ENCODE data around the gene CNDP1.

CNDP1 gene

GRCh38 chr18:74562131-74562730 is 27.9 kb downstream of the CNDP1 start (continued):
- TF ChIP-seq SCRT1 (tag by site-specific recombination; IDR thresholded peaks at IDR 0.05; ENCODE audit: borderline replicate concordance) (no peak), RBAK (tag by site-specific recombination; IDR thresholded peaks at IDR 0.05) (no peak), ZNF24 (tag by site-specific recombination; IDR thresholded peaks at IDR 0.05) (no peak), ZNF292 (tag by site-specific recombination; IDR thresholded peaks at IDR 0.05; ENCODE audit: borderline replicate concordance, low read depth) (no peak)
- TF ChIP-seq, protein P1, sequence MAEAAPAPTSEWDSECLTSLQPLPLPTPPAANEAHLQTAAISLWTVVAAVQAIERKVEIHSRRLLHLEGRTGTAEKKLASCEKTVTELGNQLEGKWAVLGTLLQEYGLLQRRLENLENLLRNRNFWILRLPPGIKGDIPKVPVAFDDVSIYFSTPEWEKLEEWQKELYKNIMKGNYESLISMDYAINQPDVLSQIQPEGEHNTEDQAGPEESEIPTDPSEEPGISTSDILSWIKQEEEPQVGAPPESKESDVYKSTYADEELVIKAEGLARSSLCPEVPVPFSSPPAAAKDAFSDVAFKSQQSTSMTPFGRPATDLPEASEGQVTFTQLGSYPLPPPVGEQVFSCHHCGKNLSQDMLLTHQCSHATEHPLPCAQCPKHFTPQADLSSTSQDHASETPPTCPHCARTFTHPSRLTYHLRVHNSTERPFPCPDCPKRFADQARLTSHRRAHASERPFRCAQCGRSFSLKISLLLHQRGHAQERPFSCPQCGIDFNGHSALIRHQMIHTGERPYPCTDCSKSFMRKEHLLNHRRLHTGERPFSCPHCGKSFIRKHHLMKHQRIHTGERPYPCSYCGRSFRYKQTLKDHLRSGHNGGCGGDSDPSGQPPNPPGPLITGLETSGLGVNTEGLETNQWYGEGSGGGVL (tag by site-specific recombination; IDR thresholded peaks at IDR 0.05) = no peak

DNA sequence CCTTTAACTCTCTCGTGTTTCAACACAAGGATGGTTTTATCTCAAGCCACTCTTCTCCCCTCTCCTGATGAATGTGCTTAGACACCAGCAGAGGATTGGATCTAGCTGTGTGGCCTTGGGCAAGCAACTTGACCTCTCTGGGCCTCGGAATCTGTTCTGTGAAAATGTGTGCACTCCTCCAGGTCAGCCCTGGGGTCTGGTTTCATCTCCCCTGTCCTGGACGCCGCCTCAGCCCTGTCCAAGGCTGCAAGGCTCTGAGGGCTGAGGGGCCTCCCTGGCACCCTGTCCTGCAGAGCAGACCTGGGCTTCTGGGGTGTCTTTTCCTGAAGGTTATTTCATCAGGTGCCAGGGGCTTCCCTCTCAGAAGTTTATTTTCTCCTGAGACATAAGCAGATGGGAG is 28.5 kb downstream of the CNDP1 start:
- Histone ChIP-seq H3K9me3 (ENCODE audit: control insufficient read depth, insufficient read depth, low read depth, low read length) (no peaks in the 10 kb centered on the region), H3K4me1 (ENCODE audit: control insufficient read depth, insufficient read depth, low read length) (no peaks in the 10 kb centered on the region), H3K36me3 (ENCODE audit: control insufficient read depth in 2 of 2, insufficient read depth in 1 of 2, low read length in 2 of 2) (no peaks in the 10 kb centered on the region), H3K27ac (ENCODE audit: extremely low read depth, low read depth, low read length) (no peak overlapping the region), H3K4me3 (ENCODE audit: low read depth, low read length) (no peak overlapping the region)
- no peak for TF ChIP-seq ZNF311 (tag by site-specific recombination; IDR thresholded peaks at IDR 0.05; ENCODE audit: borderline replicate concordance)
- TF ChIP-seq ZSCAN23 (tag by site-specific recombination; IDR thresholded peaks at IDR 0.05) = no peak
- no peak for TF ChIP-seq MYNN (tag by site-specific recombination; IDR thresholded peaks at IDR 0.05; ENCODE audit: borderline replicate concordance)
- no peak for TF ChIP-seq ZNF223 (tag by site-specific recombination; IDR thresholded peaks at IDR 0.05)
- TF ChIP-seq ZNF473 (tag by site-specific recombination; IDR thresholded peaks at IDR 0.05) = no peak
- no peak for TF ChIP-seq YY1 (tag by site-specific recombination; IDR thresholded peaks at IDR 0.05)
- TF ChIP-seq ZEB2 (tag by site-specific recombination; IDR thresholded peaks at IDR 0.05) = no peak
- no peak for TF ChIP-seq ZBTB49 (tag by site-specific recombination; IDR thresholded peaks at IDR 0.05; ENCODE audit: low read depth)
- no peak for TF ChIP-seq SCRT1 (tag by site-specific recombination; IDR thresholded peaks at IDR 0.05; ENCODE audit: borderline replicate concordance)
- no peak for TF ChIP-seq ZNF777 (tag by site-specific recombination; IDR thresholded peaks at IDR 0.05; ENCODE audit: borderline replicate concordance)
- no peak for TF ChIP-seq EGR2 (tag by site-specific recombination; IDR thresholded peaks at IDR 0.05; ENCODE audit: low read depth)
- no peak for TF ChIP-seq ZNF148 (tag by site-specific recombination; IDR thresholded peaks at IDR 0.05; ENCODE audit: borderline replicate concordance)
- POLR2A ChIA-PET = no interaction called here
- CTCF ChIA-PET = interaction anchor here (1.5 to 1.8 kb wide), 2 partner anchors 9 to 11 kb away, joined by 6 to 9 read pairs; no protein-coding TSS in a partner anchor

DNA sequence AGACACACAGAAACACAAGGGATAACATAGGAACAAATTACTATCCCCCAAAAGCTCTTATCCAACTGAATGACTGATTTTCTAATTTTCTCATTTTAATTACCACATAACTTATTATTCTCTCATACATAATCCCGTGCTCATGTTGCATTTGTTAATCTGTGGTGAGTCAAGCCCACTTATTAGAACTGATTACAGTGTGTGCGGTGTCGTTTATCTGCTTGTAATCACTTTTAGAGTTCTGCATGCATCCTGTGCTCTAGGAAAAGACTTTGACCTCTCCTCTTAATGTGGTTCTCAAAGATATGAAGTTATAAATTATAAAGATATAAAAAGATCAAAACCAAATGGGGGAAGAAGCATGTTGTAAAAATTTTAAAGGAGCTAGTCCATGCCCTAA is 29.7 kb downstream of the CNDP1 start:
- POLR2A ChIA-PET = no interaction called here
- CTCF ChIA-PET = interaction anchor here (1.7 kb wide), 1 partner anchor 12 kb away, joined by 13 read pairs; no protein-coding TSS in a partner anchor
- TF ChIP-seq, protein P2, sequence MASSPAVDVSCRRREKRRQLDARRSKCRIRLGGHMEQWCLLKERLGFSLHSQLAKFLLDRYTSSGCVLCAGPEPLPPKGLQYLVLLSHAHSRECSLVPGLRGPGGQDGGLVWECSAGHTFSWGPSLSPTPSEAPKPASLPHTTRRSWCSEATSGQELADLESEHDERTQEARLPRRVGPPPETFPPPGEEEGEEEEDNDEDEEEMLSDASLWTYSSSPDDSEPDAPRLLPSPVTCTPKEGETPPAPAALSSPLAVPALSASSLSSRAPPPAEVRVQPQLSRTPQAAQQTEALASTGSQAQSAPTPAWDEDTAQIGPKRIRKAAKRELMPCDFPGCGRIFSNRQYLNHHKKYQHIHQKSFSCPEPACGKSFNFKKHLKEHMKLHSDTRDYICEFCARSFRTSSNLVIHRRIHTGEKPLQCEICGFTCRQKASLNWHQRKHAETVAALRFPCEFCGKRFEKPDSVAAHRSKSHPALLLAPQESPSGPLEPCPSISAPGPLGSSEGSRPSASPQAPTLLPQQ (tag by site-specific recombination; IDR thresholded peaks at IDR 0.05) = no peak
- TF ChIP-seq ZNF2 (tag by site-specific recombination; IDR thresholded peaks at IDR 0.05) = no peak
- no peak for TF ChIP-seq ZNF629 (tag by site-specific recombination; IDR thresholded peaks at IDR 0.05)
- no peak for TF ChIP-seq ZBTB21 (tag by site-specific recombination; IDR thresholded peaks at IDR 0.05)
- TF ChIP-seq ZNF121 (tag by site-specific recombination; IDR thresholded peaks at IDR 0.05) = no peak
- no peak for TF ChIP-seq ZNF558 (tag by site-specific recombination; IDR thresholded peaks at IDR 0.05)
- no peak for TF ChIP-seq ZNF140 (tag by site-specific recombination; IDR thresholded peaks at IDR 0.05)
- no peak for TF ChIP-seq ZNF544 (tag by site-specific recombination; IDR thresholded peaks at IDR 0.05)
- no peak for TF ChIP-seq MZF1 (tag by site-specific recombination; IDR thresholded peaks at IDR 0.05; ENCODE audit: borderline replicate concordance)

More for the DNA sequence above, 29.7 kb downstream of the CNDP1 start:
- H3K9me3 ChIP-seq (ENCODE audit: control insufficient read depth, insufficient read depth, low read depth, low read length) = no peaks in the 10 kb centered on the region
- H3K36me3 ChIP-seq (ENCODE audit: control insufficient read depth in 2 of 2, insufficient read depth in 1 of 2, low read length in 2 of 2) = no peaks in the 10 kb centered on the region
- no peak overlapping the region for H3K27ac ChIP-seq (ENCODE audit: extremely low read depth, low read depth, low read length)
- no peaks in the 10 kb centered on the region for H3K4me1 ChIP-seq (ENCODE audit: control insufficient read depth, insufficient read depth, low read length)
- H3K4me3 ChIP-seq (ENCODE audit: low read depth, low read length) = no peak overlapping the region

Measured in HEK293 (cell line).